Stimulated activated CD4-positive, alpha-beta T cell treated with anti-CD3 and anti-CD28 coated beads, TNF-alpha, amount 100 ng/mL, for 4 hours (primary cell): Measurements from ENCODE around the gene SPG11.
"Not testable (repeated sequence)": the region's sequence is repeated elsewhere in the genome, so short reads cannot be mapped to it uniquely, and the experiment has no call there.

Source experiments
- DNase-seq, 3 experiments: peaks; one replicate each; pipeline ENCODE4 v3.0.0-alpha.2; 2020; ENCODE audit warnings: low read depth in 3 of 3

Gene SPG11

GRCh38 chr15:44675911-44676310 lies 12.4 kb upstream of the SPG11 start:
- no peak for DNase-seq

- DNase-seq, result no peak
Measured at GRCh38 chr15:44673639-44674038, 10.2 kb upstream of the SPG11 start.

GRCh38 chr15:44670087-44670950 lies 6.9 kb upstream of the SPG11 start:
- DNase-seq, result no peak

GRCh38 chr15:44668921-44669320 lies 5.5 kb upstream of the SPG11 start:
- no peak for DNase-seq

- DNase-seq, result no peak
Measured at GRCh38 chr15:44667039-44667360, 3.5 kb upstream of the SPG11 start.

GRCh38 chr15:44666210-44667038 lies 3.0 kb upstream of the SPG11 start:
- no peak for DNase-seq

- peak; percentile 53 to 72 (median 61) for DNase-seq
Measured at GRCh38 chr15:44662478-44663409, 718 bp downstream of the SPG11 start.

- no peak for DNase-seq
Measured at GRCh38 chr15:44661576-44661975, 1.9 kb downstream of the SPG11 start.

- DNase-seq, result no peak
Measured at GRCh38 chr15:44659056-44659455, 4.4 kb downstream of the SPG11 start.

GRCh38 chr15:44657378-44657777 lies 6.1 kb downstream of the SPG11 start:
- DNase-seq, result no peak

GRCh38 chr15:44656913-44657312 lies 6.5 kb downstream of the SPG11 start:
- no peak for DNase-seq

- DNase-seq, result no peak
Measured at GRCh38 chr15:44656298-44656697, 7.2 kb downstream of the SPG11 start.

GRCh38 chr15:44654858-44655257 lies 8.6 kb downstream of the SPG11 start:
- no peak for DNase-seq

GRCh38 chr15:44647637-44648036 lies 15.8 kb downstream of the SPG11 start:
- DNase-seq, result no peak

- DNase-seq, result no peak
Measured at GRCh38 chr15:44647036-44647435, 16.4 kb downstream of the SPG11 start.

GRCh38 chr15:44646460-44646859 lies 17.0 kb downstream of the SPG11 start:
- DNase-seq, result no peak

GRCh38 chr15:44641651-44642050 lies 21.8 kb downstream of the SPG11 start:
- DNase-seq, result no peak

- no peak for DNase-seq
Measured at GRCh38 chr15:44636976-44637375, 26.5 kb downstream of the SPG11 start.

- no peak for DNase-seq
Measured at GRCh38 chr15:44633603-44634002, 29.9 kb downstream of the SPG11 start.

- DNase-seq, result not testable (repeated sequence)
Measured at GRCh38 chr15:44625286-44625685, 38.2 kb downstream of the SPG11 start.

GRCh38 chr15:44623178-44623577 lies 40.3 kb downstream of the SPG11 start:
- DNase-seq, result no peak

GRCh38 chr15:44620081-44620480 lies 43.4 kb downstream of the SPG11 start:
- DNase-seq, result no peak
